ENCODE results near the gene ALG10. TPM values are rescaled to one million over a fixed set of nuclear protein-coding genes. Genes with fewer than 3 reads are reported as not detected.

Gene ALG10
- 5.7 and 9.3 TPM in 2 replicates for total RNA-seq

GRCh38 chr12:34022079-34022830 is at the start of gene ALG10:
TSS of gene ALG10 (plus strand) at chr12:34022496. CDS start at chr12:34022600, 104 bp downstream.

